OCI-M2 (cell line): Measurements from ENCODE around the gene GABARAP.
A peak's percentile ranks its signal among the peaks of the same experiment; 100 is the strongest.

Experiments
- DNase-seq: peaks from one replicate; lab custom pipeline; 2025; ENCODE audit not compliant: unreplicated experiment; lab: John Stamatoyannopoulos, UW

Gene GABARAP

GRCh38 chr17:7241783-7242716 lies at the start of gene GABARAP:
TSS of gene GABARAP (minus strand) at chr17:7242449. CDS start at chr17:7242330, 119 bp downstream.
- peak; percentile 80 for DNase-seq

GRCh38 chr17:7290685-7291084 lies 48.4 kb upstream of the GABARAP start:
- no peak for DNase-seq

GRCh38 chr17:7290166-7290565 lies 47.9 kb upstream of the GABARAP start:
- no peak for DNase-seq

- DNase-seq: no peak
Measured at GRCh38 chr17:7289256-7290032, 47.2 kb upstream of the GABARAP start.

GRCh38 chr17:7285679-7286078 lies 43.4 kb upstream of the GABARAP start:
- no peak for DNase-seq

GRCh38 chr17:7284911-7285310 lies 42.7 kb upstream of the GABARAP start:
- no peak for DNase-seq

- no peak for DNase-seq
Measured at GRCh38 chr17:7283471-7284216, 41.4 kb upstream of the GABARAP start.

- no peak for DNase-seq
Measured at GRCh38 chr17:7282752-7283321, 40.6 kb upstream of the GABARAP start.

- DNase-seq: no peak
Measured at GRCh38 chr17:7281953-7282751, 39.9 kb upstream of the GABARAP start.

GRCh38 chr17:7281074-7281952 lies 39.1 kb upstream of the GABARAP start, which contains the start of gene SLC2A4:
TSS of gene SLC2A4 (plus strand) at chr17:7281718. CDS start at chr17:7281935, 217 bp downstream.
- DNase-seq: peak; percentile 60

- DNase-seq: peak; percentile 58
Measured at GRCh38 chr17:7280519-7281073, 38.3 kb upstream of the GABARAP start.

- no peak for DNase-seq
Measured at GRCh38 chr17:7279448-7279847, 37.2 kb upstream of the GABARAP start.

- DNase-seq: no peak
Measured at GRCh38 chr17:7266784-7267183, 24.5 kb upstream of the GABARAP start.

- no peak for DNase-seq
Measured at GRCh38 chr17:7263801-7264078, 21.5 kb upstream of the GABARAP start.

- no peak for DNase-seq
Measured at GRCh38 chr17:7262935-7263800, 20.9 kb upstream of the GABARAP start.

GRCh38 chr17:7262192-7262934 lies 20.1 kb upstream of the GABARAP start, which contains the start of gene CLDN7:
TSS of gene CLDN7 (minus strand) at chr17:7262478. CDS start at chr17:7262043, 435 bp downstream.
- no peak for DNase-seq
